ENCODE results near the gene CDK5RAP2.

Gene CDK5RAP2

GRCh38 chr9:120580051-120580896, at the start of gene CDK5RAP2:
Gene CDK5RAP2 (minus strand): TSS chr9:120580167. CDS start chr9:120579978, 189 bp downstream.
- DNase-seq, result peak; percentile 98

GRCh38 chr9:120628925-120629497, 49.0 kb upstream of the CDK5RAP2 start:
- DNase-seq, result peak in 1 of 2 experiments; percentile 15

GRCh38 chr9:120628207-120628924, 48.4 kb upstream of the CDK5RAP2 start:
- DNase-seq, result no peak

- DNase-seq, result no peak
Observed at GRCh38 chr9:120627073-120627472, 47.1 kb upstream of the CDK5RAP2 start.

- DNase-seq, result no peak
Observed at GRCh38 chr9:120626512-120626911, 46.5 kb upstream of the CDK5RAP2 start.

- DNase-seq, result no peak
Observed at GRCh38 chr9:120625222-120625621, 45.3 kb upstream of the CDK5RAP2 start.

- no peak for DNase-seq
Observed at GRCh38 chr9:120622790-120623189, 42.8 kb upstream of the CDK5RAP2 start.

GRCh38 chr9:120621941-120622340, 42.0 kb upstream of the CDK5RAP2 start:
- DNase-seq, result no peak

GRCh38 chr9:120619751-120620655, 40.0 kb upstream of the CDK5RAP2 start:
- peak in 1 of 2 experiments; percentile 71 for DNase-seq

GRCh38 chr9:120616966-120617935, 37.3 kb upstream of the CDK5RAP2 start:
- DNase-seq, result no peak

- peak in 1 of 2 experiments; percentile 30 for DNase-seq
Observed at GRCh38 chr9:120612218-120612617, 32.3 kb upstream of the CDK5RAP2 start.

- no peak for DNase-seq
Observed at GRCh38 chr9:120611690-120612068, 31.7 kb upstream of the CDK5RAP2 start.

- DNase-seq, result peak in 1 of 2 experiments; percentile 37
Observed at GRCh38 chr9:120610975-120611689, 31.2 kb upstream of the CDK5RAP2 start.

GRCh38 chr9:120609636-120610035, 29.7 kb upstream of the CDK5RAP2 start:
- DNase-seq, result no peak

- no peak for DNase-seq
Observed at GRCh38 chr9:120608421-120608820, 28.5 kb upstream of the CDK5RAP2 start.

- no peak for DNase-seq
Observed at GRCh38 chr9:120603591-120603990, 23.6 kb upstream of the CDK5RAP2 start.

- no peak for DNase-seq
Observed at GRCh38 chr9:120603010-120603409, 23.0 kb upstream of the CDK5RAP2 start.

GRCh38 chr9:120593955-120594277, 13.9 kb upstream of the CDK5RAP2 start:
- no peak for DNase-seq

GRCh38 chr9:120593250-120593954, 13.4 kb upstream of the CDK5RAP2 start:
- no peak for DNase-seq

GRCh38 chr9:120592210-120592609, 12.2 kb upstream of the CDK5RAP2 start:
- no peak for DNase-seq
